ENCODE results near the gene MFAP4. TPM values are rescaled to one million over a fixed set of nuclear protein-coding genes. Genes with fewer than 3 reads are reported as not detected.

The MFAP4 gene
- polyA plus RNA-seq, 1 donor, result 248 TPM

DNA sequence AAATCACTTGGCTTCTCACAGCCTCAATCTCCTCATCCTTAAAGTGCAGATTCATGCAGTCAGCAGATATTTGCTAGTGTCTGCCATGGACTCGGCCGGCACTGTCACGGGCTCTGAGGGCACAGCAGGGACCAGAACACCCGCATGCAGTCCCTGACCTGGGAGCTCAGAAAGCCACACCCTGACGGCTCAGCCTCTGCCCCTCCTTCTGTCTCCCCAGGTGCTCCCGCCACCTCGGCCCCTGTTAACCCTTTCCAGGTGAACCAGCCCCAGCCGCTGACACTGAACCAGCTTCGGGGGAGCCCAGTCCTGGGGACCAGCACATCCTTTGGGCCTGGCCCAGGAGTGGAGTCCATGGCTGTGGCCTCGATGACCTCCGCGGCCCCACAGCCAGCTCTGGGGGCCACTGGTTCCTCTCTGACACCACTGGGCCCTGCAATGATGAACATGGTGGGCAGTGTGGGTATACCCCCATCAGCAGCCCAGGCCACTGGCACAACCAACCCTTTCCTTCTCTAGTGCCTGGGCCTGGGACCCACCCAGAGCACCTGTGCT lies 53.2 kb downstream of the MFAP4 start:
- DNase-seq (ENCODE audit: low read depth), result no peak

Other genes with a start within 250 kb of the MFAP4 start
- 21.6 TPM for gene EPN2, start 149.8 kb downstream of the MFAP4 start, polyA plus RNA-seq (ENCODE audit: insufficient read length)
- gene B9D1, start 24.5 kb downstream of the MFAP4 start, polyA plus RNA-seq (ENCODE audit: insufficient read length), result 6.3 TPM
- 22.4 TPM for gene MAPK7, start 8.7 kb downstream of the MFAP4 start, polyA plus RNA-seq (ENCODE audit: insufficient read length)
- 3.5 TPM for gene RNF112, start 24.0 kb upstream of the MFAP4 start, polyA plus RNA-seq (ENCODE audit: insufficient read length)
- 1.8 TPM for gene SLC47A1, start 146.7 kb upstream of the MFAP4 start, polyA plus RNA-seq (ENCODE audit: insufficient read length)